AG09309 (cell line): ENCODE results near the gene OTOGL.

Experiments
- DNase-seq: peaks from one replicate; pipeline ENCODE4 v3.0.0-alpha.2; 2010; ENCODE audit warnings: low read depth
- H3K4me3 ChIP-seq: 2 replicates; pipeline ENCODE4 v1.5.1; 2011; ENCODE audit warnings: mild to moderate bottlenecking, low read depth, low read length, moderate library complexity; ENCODE audit not compliant: control insufficient read depth
- TF ChIP-seq, protein P1 (sequence below): IDR thresholded peaks from 2 replicates; pipeline ENCODE4 v1.5.1; 2011; ENCODE audit warnings: mild to moderate bottlenecking, low read depth, low read length, inconsistent platforms; ENCODE audit not compliant: insufficient read depth, control insufficient read depth; ENCODE audit errors: missing control alignments

Gene OTOGL

DNA sequence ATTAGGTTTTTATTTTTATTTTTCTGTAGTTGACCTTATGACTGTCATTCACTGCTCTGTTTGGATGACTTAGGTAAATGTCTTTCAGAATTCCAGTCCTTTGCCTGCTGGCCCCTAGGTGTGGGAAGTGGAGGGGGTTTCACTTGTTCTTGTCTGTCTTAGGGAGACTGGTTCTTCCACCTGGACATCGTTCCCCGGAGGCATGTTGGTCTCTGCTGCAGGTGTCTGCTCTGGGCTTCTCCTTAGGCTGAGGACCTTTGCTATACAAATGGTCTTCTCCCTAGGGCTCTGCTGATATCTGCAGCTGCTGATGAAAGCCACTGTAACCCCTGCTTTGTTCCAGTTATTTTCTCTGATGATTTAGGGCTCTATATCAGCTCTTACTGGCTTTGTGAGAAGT lies 97.1 kb downstream of the OTOGL start:
- DNase-seq = no peak
- no peak overlapping the region for H3K4me3 ChIP-seq
- TF ChIP-seq, protein P1, sequence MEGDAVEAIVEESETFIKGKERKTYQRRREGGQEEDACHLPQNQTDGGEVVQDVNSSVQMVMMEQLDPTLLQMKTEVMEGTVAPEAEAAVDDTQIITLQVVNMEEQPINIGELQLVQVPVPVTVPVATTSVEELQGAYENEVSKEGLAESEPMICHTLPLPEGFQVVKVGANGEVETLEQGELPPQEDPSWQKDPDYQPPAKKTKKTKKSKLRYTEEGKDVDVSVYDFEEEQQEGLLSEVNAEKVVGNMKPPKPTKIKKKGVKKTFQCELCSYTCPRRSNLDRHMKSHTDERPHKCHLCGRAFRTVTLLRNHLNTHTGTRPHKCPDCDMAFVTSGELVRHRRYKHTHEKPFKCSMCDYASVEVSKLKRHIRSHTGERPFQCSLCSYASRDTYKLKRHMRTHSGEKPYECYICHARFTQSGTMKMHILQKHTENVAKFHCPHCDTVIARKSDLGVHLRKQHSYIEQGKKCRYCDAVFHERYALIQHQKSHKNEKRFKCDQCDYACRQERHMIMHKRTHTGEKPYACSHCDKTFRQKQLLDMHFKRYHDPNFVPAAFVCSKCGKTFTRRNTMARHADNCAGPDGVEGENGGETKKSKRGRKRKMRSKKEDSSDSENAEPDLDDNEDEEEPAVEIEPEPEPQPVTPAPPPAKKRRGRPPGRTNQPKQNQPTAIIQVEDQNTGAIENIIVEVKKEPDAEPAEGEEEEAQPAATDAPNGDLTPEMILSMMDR = no peak

DNA sequence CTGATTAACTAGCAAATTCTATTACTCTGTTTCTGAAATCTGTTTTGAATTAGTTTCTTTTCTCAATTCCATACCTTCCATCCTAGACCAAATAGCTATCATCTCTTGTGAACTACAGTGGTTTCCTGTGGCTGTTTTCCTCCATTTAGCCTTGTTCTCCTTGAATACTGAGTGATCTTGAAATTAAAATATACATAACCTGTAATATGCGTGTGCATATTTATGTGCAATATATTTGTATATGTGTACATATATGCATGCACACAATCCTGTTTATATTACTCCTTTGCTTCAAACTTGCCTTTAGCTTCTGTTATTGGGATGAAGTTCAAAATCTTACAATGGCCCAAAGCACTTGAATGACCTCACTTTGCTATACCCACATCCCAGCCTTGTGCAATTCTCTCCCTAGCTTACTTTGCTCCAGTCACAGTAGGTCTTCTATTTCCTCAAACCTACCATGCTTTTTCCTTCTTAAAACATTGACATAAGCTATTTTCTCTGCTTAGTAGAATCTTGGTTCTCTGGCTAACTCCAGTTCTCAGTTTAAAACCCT lies 99.5 kb downstream of the OTOGL start:
- TF ChIP-seq, protein P1 = no peak
- H3K4me3 ChIP-seq = no peak overlapping the region
- DNase-seq = no peak

DNA sequence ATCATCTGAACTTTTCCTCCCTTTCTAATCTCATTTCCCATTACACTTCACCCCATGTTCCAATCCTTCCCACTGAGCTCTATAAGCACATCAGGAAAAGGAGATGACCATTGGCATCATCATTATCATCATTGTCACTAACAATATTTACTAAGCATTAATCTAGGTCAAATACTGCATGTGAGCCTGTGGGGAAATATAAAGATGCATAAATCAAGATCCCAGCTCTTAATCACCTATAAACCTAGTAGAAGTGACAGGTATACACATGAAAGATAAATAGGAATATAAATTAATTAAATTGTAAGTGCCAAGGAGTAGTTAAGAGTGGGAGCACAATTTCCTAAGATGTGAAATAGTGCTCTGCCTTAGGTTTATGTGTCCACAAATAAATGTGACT lies 100.6 kb downstream of the OTOGL start:
- no peak for DNase-seq
- TF ChIP-seq, protein P1 = no peak
- no peak overlapping the region for H3K4me3 ChIP-seq

DNA sequence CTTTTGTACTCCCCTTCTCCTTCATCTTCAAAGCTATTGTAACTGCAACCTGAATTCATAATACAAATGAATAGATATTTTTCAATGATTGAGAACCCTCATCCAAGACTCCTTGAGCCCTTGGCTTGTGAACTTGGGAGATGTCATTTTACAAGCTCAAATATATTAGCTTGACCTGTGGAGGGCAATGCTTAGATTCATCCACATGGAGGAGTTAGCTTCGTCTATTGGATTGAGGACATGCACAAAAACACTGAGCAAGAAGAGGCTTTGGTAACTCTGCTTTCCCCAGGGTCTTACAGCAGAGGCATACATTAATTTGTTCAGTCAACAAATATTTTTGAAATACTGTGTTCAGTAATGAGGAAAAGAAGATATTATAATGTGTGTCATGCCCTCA lies 101.1 kb downstream of the OTOGL start:
- H3K4me3 ChIP-seq = no peak overlapping the region
- DNase-seq = no peak
- TF ChIP-seq, protein P1 = no peak

DNA sequence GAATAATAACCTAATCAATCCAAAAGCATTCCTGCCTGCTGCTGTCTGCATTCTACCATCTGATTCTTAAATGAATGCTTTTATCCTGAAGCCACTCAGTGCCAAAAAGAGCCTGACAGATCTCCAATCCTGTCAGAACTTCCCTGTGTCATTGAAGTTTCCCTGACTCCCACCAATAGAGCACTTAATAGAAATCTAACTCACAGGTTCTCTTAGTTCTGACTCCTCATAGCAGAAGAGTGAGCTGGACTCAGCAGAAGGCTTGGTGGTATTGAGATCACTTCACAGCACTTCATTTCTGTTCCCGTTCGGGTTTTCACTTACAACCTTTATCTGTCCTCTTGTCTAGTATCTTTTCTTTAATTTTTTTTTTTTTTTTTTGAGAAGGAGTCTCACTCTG lies 102.6 kb downstream of the OTOGL start:
- H3K4me3 ChIP-seq = no peak overlapping the region
- no peak for DNase-seq
- TF ChIP-seq, protein P1 = no peak

DNA sequence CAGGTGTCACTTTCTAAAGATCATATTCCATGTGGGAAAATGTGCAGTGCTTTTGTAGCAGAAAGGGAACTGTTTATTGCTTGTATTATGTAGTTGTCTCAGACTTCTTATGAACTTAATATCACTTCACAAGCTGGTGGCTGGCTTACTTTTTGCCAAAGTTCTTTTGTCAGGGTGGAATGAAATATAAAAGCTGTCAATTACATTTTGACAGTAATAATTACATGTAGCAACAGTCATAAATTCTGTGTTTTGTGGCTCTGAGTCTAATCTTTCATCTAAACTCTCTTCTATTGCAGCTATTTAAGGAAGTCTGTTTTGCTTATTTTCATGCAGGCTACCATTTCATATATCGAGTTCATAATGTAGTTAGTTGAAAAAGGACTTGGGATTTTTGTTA lies 106.6 kb downstream of the OTOGL start:
- TF ChIP-seq, protein P1 = no peak
- no peak overlapping the region for H3K4me3 ChIP-seq
- DNase-seq = no peak

DNA sequence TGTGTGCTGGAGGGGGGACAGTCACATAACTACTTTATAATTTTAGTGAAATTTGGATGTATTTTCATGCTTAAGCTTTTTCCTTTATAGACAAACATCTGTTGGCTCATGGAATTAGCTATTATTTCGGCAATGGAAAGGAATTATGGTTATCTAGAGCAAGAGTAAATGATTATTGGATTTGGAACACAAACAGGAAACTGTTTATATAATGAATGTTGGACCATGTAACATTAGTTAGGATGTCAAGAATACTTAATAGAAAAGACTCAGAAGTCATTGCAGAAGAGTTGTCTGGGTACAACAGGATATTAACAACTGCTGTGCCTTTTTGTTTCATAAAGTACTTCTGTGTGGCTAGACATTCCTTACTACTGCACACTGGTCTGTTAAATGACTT lies 108.7 kb downstream of the OTOGL start:
- TF ChIP-seq, protein P1 = no peak
- H3K4me3 ChIP-seq = no peak overlapping the region
- DNase-seq = no peak
